ENCODE results near the gene BEND7.

The BEND7 gene

GRCh38 chr10:13393640-13394039, 135.2 kb downstream of the BEND7 start:
- in situ Hi-C loops (cut with MboI; ENCODE audit: low sequenced_read_pairs) = no loop called here

GRCh38 chr10:13392701-13393100, 136.1 kb downstream of the BEND7 start:
- in situ Hi-C loops (cut with MboI; ENCODE audit: low sequenced_read_pairs) = no loop called here
